Limb (tissue), 2 donors: Measurements from ENCODE around the gene MPC1L.

Experiments
- DNase-seq, 2 donors: peaks; one replicate each; pipeline ENCODE4 v3.0.0-alpha.2; 2016; ENCODE audit errors: extremely low spot score in 2 of 2

MPC1L gene

DNA sequence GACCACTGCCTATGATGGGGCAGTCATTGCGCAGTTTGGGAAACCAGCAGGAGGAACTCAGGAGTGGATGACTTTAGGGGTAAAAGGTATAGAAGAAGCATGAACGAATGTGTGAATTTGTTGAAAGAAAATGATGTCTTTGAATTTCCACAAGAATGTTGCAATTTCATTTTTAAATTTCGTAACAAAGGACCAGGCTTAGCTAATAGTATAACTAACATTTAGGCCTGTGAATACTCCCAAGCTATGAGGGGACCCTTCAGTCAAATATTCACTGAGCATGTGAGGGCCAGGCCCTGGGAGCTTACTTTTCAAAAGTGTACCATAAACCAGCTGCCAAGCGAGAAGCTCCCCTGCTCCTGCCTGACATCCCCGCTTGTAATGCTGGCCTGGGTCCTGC, 5.3 kb downstream of the MPC1L start:
- no peak for DNase-seq

DNA sequence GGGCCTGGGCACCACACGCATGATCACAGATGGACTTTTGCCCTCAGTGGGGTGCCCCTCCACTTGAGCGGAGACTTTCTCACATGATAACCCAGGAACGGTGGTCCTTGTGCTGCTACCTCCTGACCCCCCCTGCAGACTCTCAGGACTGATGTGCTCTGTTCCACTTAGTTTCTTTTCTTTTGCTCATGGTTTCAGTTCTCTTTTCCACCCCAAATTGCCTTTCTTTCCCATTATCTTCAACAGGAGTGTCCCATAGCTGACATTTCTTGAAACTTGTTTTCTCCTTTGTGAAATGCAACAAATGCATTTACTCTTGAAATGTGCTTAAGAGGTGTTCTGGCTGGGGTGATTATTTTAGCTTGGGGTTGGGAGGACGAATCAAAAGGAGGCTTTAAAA, 9.0 kb downstream of the MPC1L start:
- DNase-seq, result no peak

DNA sequence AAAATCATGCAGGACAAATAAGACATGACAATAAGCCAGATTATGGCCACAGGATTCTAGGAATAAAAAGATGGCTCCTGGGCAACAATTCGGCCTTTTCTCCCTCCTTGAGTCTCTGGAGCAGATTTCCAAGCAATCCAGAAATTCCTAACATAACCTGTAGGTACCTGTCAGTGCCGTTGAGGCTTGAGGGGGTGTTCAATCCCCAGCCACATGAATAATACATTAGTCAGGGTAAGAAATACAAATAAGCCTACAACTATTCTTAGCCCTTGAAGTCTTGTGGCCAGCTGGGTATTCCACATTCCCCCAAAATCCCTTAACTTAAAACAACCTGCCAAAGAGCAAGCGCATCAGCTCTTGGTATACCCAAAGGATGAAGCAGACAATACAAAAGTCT, 14.5 kb downstream of the MPC1L start:
- no peak for DNase-seq

DNA sequence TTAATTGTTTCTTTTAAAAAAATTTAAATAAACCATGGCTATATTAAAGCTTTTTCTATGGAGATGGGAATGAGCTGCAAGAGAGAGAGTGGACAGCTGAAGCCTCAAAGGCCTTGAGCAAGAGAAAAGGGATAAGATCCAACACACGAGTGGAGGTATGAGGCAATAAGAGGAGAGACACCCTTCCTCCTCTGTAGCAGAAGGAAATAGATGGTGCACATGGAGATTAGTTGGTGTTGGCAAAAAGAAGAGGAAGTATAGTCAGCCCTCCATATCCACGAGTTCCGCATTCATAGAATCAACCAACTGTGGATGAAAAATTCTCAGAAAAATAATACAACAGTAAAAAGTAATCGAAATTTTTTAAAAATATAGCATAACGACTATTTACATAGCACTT, 20.9 kb downstream of the MPC1L start:
- DNase-seq, result no peak

DNA sequence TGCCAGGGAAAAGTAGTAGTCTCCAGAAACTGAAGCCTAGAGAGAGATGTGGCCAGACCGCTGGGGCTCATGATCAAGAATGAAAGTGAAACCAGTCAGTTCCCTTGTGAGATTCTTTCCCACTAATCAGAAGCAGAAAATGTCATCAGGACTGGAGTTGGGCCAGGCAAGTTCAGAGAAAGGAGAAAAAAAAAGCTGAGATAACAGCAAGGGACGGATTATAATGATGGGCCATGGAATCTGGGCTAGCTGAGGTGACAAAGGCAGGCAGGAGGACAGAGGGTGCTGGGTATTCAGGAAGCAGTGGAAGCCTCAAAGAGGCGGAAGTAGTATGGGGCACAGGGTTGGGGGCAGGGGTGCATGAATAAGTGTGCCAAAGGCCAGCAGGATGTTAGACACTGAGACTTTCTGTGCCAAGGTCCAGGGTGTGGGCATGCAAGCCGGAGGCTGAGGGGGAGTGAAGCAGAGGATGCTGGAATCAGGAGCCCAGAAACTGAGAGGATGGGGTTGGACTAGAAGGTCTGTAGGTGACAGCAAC, 21.7 kb downstream of the MPC1L start:
- peak in 1 of 2 donors; percentile 10 for DNase-seq

DNA sequence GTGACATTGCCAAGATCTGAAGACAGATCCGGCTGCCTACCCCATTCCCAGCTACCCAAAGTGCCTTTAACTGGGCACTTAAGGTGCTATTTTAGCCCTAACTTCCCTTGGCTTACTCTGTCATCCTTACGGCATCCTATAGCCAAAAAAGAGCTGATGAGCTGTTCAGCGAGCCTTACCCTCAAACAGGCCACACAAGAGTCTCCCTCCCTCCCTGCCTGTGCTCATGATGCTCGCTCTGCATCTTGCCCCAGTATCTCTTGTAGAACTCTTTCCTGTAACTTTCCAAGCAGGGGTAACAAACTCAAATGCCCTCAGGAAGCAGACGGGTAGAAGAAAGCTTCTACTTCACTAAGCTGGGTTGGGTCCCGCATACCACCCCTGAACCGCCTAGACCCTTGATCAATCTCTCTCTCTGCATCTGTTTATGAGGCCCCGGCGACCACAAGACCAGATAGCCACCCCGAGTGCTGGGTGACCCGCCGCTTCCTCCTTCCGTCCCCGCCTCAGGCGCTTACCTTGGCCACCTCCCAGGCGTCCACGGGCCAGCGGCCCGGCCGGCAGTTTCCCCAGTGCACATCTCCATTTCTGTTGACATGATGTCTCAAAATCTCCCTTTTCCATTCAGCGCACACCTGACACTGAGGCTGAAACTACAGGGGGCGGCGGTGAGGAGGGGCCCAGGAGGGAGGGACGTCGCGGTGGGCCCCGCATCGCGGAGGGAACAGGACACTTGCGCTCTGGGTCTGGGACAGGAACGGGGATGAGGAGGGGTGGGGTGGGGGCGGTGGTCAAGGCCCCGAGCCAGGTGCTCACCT, 23.5 kb downstream of the MPC1L start:
- DNase-seq, result no peak

DNA sequence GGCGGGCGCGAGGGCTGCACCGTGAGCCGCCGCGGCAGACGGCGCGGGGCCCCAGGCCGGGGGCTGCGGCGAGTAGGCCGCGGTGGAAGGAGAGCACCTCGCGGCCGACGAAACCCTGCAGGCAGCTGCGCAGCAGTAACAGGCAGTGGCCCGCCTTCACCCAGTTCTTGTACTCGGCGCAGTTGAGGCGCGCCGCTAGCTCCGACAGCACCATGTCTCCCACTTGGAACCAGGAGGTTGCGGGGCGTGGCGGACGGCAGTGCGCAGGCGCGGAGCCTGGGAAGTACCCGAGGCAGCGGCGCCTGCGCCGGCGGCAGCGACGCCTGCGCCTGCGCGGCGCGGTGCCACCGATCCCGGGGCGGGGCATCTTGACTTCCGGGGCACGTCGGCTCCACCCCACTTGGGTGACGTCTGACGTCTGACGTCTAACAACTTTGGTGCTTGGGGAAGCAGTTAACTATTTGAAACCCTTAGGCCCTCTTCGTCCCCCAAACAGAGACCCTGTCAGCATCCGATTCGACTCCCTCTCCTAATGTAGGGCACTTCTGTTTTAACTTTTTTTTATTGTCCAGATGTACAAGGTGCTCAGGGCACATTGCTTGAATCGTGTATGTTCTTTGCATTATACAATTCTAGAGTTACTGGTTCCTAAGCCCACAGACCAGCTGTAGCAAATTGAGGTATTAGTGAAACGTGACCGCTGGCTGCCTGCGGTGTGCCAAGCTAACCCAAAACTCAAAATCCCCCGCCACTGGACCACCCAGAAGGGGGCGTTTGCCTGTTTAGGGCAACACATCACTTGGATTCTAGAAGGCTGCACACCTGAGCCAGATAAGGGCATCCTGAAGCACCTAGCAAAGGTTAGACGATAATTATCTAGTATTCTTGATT, 24.3 kb downstream of the MPC1L start, which contains the start of gene CXorf38:
CXorf38 (minus strand) TSS at position 255 of the 891 bp plus-strand sequence; CDS start at position 214, 41 bp downstream.
- DNase-seq, result peak; percentile 84 to 95

DNA sequence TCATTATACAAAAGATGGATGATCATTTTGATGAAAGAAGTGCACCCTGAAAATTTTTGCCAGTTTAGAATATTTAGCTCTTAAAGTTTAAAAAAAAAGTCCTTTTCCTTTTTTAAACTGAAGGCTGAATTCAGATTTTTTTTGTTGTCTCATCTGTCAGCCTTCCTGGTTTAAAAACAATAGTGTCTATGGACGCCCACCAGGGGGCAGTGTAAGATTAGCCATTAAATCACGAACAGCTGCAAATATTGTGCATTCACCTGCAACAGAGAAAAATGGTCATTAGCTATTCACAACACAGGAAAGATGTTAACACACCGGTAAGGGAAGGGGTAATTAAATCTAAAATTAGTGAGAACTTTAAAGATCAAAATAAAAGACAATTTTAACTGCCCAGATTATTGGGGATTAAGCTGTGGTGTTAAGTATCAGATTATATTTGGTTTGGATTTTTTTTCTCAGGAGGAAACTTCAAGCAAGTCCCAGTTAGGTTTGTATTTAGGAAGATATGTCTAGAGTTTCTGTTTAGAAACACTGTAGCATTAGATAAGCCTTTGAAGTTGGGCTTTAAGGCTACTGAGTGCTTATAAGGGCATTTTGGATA, 28.5 kb downstream of the MPC1L start:
- peak; percentile 51 to 73 for DNase-seq

DNA sequence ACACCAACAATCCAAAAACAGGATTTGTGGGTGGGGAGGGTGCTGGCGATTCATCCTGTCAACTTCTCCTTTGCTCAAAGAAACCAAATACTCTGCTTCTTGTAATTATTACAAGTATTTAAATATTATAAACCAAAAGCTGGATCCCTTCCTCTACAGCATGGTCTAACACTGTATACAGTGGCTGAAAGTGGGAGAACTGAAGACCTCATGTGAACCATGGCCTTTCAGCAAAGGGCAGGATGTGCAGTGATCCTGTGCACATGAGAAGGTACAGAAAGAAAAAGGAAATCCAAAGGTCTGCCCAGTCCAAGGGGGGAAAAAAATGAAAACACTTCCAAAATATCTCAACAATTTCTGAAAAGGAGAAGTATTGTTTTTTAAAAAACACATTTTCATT, 29.4 kb downstream of the MPC1L start:
- no peak for DNase-seq

DNA sequence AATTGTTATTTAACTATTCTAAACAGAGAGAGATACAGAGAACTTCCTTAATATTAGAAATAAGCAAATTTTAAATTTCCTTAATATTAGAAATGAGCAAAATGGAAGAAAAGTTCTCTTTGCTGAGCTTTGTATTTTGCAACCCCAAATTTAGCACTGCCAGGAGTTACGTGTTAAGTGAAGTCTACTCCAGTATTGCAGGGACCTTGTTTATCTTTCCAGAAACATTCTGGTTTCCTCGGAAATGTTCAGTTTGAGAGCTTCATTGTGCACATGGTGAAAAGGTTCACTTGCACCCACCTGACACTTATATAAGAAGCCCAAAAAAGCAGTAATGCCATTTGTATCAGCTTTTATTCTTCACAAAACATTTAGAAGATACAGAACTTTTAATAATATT, 30.3 kb downstream of the MPC1L start:
- DNase-seq, result no peak

DNA sequence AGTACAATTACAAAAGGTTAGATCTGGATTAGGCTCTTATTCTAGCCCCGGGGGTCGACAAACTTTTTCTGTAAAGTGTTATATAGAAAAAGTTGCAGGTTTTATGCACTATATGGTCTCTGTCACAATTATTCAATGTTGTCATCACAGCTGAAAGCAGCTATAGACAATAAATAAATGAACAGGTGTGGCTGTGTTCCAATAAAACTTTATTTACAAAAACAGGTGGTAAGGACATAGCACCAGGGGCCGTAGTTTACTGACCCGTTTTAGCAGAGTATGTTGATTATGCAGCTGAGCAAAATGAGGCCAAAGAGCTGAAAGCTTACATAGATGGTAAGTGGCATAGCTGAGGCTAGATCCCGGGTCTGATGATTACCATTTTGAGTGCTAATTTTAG, 37.2 kb downstream of the MPC1L start:
- no peak for DNase-seq

DNA sequence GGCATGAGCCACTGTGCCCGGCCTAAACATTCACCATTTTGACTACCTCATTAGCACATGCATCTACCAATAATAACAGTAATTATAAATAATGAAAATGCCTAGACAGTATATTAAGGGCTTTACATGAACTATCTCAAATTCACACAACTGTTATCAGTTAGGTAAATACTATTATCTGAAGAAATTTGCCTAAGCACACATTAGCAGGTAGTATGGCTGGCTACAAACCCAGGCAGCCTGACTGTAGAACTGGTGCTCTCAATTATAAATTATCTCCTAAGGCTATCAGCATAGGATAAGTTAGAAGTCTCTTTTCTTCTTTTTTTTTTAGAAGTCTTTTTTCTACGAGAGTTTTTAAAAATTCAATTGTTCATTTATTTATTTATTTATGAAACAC, 38.3 kb downstream of the MPC1L start:
- no peak for DNase-seq

DNA sequence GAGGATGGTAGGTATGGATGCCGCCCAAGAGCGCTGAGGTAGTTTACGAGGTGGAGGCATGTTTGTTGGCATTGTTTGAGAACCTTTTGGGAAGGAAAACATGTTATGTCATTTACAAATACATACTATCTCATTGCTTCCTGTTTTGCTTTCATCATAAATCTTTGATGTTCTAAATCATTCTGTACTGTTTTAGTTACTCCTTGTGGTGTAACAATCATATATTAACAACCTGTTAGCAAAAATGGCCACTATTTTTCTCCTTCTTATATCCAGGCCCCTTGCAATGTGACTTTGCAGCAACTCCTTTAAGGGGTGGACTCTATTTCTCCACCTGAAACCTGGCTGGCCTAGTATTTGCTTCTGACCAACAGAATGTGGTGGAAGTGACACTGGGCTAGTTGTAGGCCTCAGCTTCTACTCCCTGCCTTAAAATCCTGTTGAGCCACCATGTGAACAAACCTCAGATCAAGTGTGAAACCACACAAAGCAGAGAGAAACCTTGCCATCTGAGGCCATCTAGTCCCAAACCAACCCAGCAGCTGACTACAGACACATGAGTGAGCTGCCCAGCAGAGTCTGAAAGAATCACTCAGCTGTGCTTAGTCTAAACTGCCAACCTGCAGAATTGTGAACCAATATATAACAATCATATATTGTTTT, 40.0 kb downstream of the MPC1L start:
- DNase-seq, result no peak

DNA sequence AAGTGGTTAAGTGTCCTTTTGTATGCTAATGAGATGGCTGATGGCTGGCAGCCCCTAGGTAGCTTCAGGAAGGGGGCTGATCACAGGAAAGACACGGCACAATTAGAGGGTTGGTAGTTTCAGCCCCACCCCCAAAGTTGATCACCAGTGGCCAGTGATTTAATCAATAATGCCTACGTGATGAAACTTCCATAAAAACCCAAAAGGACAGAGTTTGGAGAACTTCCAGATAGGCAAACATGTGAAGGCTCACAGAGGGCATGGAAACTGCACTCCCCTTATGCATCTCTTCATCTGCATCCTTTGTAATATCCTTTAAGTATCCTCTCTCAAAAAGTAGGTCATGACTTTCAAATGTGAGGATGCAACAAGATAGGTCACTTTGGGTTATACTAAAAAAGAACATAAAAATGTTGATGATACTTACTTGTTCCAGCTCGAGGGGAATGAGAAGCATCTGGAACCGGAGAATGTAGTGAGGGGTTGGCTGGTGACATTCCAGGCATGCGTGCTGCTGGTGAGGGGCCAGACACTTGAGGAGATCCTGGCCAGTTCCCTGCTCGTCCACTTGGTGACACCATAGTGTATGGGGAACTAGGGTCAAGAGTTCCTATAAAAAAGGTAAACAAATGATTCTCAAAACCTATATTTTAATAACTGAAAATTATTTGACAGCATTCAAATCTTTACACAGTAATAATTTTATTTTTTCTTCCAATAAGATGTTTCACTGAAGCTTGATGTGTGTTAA, 40.8 kb downstream of the MPC1L start:
- DNase-seq, result no peak

DNA sequence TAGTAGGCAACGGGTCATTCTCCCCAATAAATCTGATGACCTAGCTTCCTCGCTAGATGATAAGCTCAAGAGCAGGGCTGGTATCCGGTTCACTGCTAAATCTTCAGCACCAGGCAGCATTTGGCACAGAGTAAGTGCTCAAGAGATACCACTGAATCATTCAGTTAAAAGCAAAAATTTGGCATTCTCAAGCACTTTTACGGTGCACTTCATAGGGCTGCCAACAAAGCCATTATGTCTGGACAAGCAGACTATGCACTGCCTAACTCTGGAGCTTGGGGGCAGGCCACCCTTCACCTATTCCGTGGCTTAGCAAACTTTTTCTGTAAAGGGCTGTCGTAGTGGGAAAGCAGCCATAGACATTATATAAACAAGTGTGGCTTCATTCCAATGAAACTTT, 47.9 kb downstream of the MPC1L start:
- no peak for DNase-seq
